Naive B cell (primary cell): Measurements from ENCODE around the gene CDC45. TPM values are rescaled to one million over a fixed set of nuclear protein-coding genes. Genes with fewer than 3 reads are reported as not detected.

Experiments
- ATAC-seq, 2 donors: fragments of 150-1000 bp; cut with Tn5 transposase; 2 replicates each; pipeline ENCODE4 v1.10.0; 2021; ENCODE audit warnings: low read depth in 2 of 2, mild to moderate bottlenecking in 2 of 2, moderate library complexity in 2 of 2
- DNase-seq: peaks from one replicate; pipeline ENCODE4 v3.0.0; 2022
- H3K27ac Mint-ChIP-seq, 6 donors: one replicate each; pipeline ENCODE4 v1.8.0; 2020 to 2022; ENCODE audit warnings: mild to moderate bottlenecking in 6 of 6, mixed read lengths in 6 of 6, moderate library complexity in 5 of 6, inconsistent platforms in 2 of 6
- H3K27me3 Mint-ChIP-seq, 3 donors: one replicate each; pipeline ENCODE4 v1.8.0; 2021 to 2022; ENCODE audit warnings: mixed read lengths in 3 of 3, mild to moderate bottlenecking in 1 of 3
- H3K36me3 Mint-ChIP-seq, 2 donors: one replicate each; pipeline ENCODE4 v1.8.0; 2020 to 2022; ENCODE audit warnings: mixed read lengths in 2 of 2, inconsistent platforms in 1 of 2, mild to moderate bottlenecking in 1 of 2
- H3K4me1 Mint-ChIP-seq, 3 donors: one replicate each; pipeline ENCODE4 v1.8.0; 2020 to 2022; ENCODE audit warnings: mixed read lengths in 3 of 3, inconsistent platforms in 1 of 3, mild to moderate bottlenecking in 1 of 3, moderate library complexity in 1 of 3
- H3K4me3 Mint-ChIP-seq, 8 donors: one replicate each; pipeline ENCODE4 v1.8.0; 2020 to 2022; ENCODE audit warnings: mild to moderate bottlenecking in 8 of 8, mixed read lengths in 8 of 8, moderate library complexity in 8 of 8, inconsistent platforms in 2 of 8
- H3K9me3 Mint-ChIP-seq, 7 donors: one replicate each; pipeline ENCODE4 v1.8.0; 2020 to 2022; ENCODE audit warnings: mixed read lengths in 7 of 7, mild to moderate bottlenecking in 5 of 7, inconsistent platforms in 2 of 7, moderate library complexity in 1 of 7
- polyA plus RNA-seq, 6 donors: library from polyadenylated mRNA; unstranded; fragments of 300-500 nt; fragmentation: Illumina TruSeq; gene quantifications; one replicate each; pipeline ENCODE4 v1.2.3, GENCODE V29; 2021; ENCODE audit warnings: low read depth in 6 of 6

Gene CDC45
- polyA plus RNA-seq, 6 donors from 2014 or later: 0.28 to 0.44 TPM; not detected in 4

GRCh38 chr22:19568337-19569275 is 88.9 kb downstream of the CDC45 start:
- Mint-ChIP-seq H3K27ac (no peak overlapping the region), H3K9me3 (peaks cover 0 to 9% (median 2%) of the 10 kb centered on the region in 7 donors), H3K4me1 (no peaks in the 10 kb centered on the region), H3K27me3 (peaks cover 8 to 33% (median 27%) of the 10 kb centered on the region in 3 donors), H3K36me3 (no peaks in the 10 kb centered on the region), H3K4me3 (no peak overlapping the region)
- ATAC-seq (no peak), DNase-seq (no peak)

- Mint-ChIP-seq H3K27me3 (peaks cover 8 to 39% (median 33%) of the 10 kb centered on the region in 3 donors), H3K4me1 (no peaks in the 10 kb centered on the region), H3K27ac (no peak overlapping the region), H3K4me3 (no peak overlapping the region), H3K36me3 (no peaks in the 10 kb centered on the region), H3K9me3 (peaks cover 0 to 5% (median 2%) of the 10 kb centered on the region in 7 donors)
- no peak for ATAC-seq
- DNase-seq: no peak
Observed at GRCh38 chr22:19569276-19569640, 89.5 kb downstream of the CDC45 start.

- no peaks in the 10 kb centered on the region for H3K36me3 Mint-ChIP-seq
- peaks cover 9 to 42% (median 35%) of the 10 kb centered on the region in 3 donors for H3K27me3 Mint-ChIP-seq
- no peak overlapping the region for H3K27ac Mint-ChIP-seq
- H3K4me3 Mint-ChIP-seq: no peak overlapping the region
- H3K9me3 Mint-ChIP-seq: peaks cover 0 to 3% (median 0%) of the 10 kb centered on the region in 7 donors
- no peak for DNase-seq
- no peak for ATAC-seq
- H3K4me1 Mint-ChIP-seq: no peaks in the 10 kb centered on the region
Observed at GRCh38 chr22:19569976-19570375, 90.3 kb downstream of the CDC45 start.

Other genes starting within 250 kb of the CDC45 start
- 1 to 10 TPM in 2 of 6 donors, under 1 TPM in 3, not detected in 1; 0.17 to 1.7 (median 0.80) TPM for gene CLTCL1, start 188.2 kb upstream of the CDC45 start, polyA plus RNA-seq
- gene HIRA, start 48.2 kb upstream of the CDC45 start, polyA plus RNA-seq: 10 to 100 TPM in 3 of 6 donors, 1 to 10 TPM in 3; 4.9 to 13.3 (median 10.4) TPM
- gene MRPL40, start 47.4 kb upstream of the CDC45 start, polyA plus RNA-seq: 10 to 100 TPM; 63.5 to 92.0 (median 77.7) TPM
- gene C22orf39, start 32.2 kb upstream of the CDC45 start, polyA plus RNA-seq: 100 to 1,000 TPM in 1 of 6 donors, 10 to 100 TPM in 5; 64.8 to 102 (median 73.0) TPM
- 100 to 1,000 TPM in 1 of 6 donors, 10 to 100 TPM in 5; 55.0 to 107 (median 61.8) TPM for gene UFD1, start 727 bp upstream of the CDC45 start, polyA plus RNA-seq
- 1 to 10 TPM in 4 of 6 donors, under 1 TPM in 1, not detected in 1; 0.31 to 2.4 (median 2.0) TPM for gene CLDN5, start 44.5 kb downstream of the CDC45 start, polyA plus RNA-seq
- 1 to 10 TPM in 3 of 6 donors, under 1 TPM in 2, not detected in 1; 0.38 to 1.6 (median 1.0) TPM for gene SEPTIN5, start 234.6 kb downstream of the CDC45 start, polyA plus RNA-seq
- gene GP1BB, start 243.6 kb downstream of the CDC45 start, polyA plus RNA-seq: 1 to 10 TPM in 5 of 6 donors, under 1 TPM in 1; 0.38 to 6.2 (median 4.0) TPM